MM.1S (cell line): ENCODE data around the gene TRIM39.

Source experiments
- DNase-seq: peaks from one replicate; pipeline ENCODE4 v3.0.0-alpha.2; 2015
- H2AFZ ChIP-seq: fragments of 300-600 bp; sonication (generic); 2 replicates; pipeline ENCODE4 v1.6.0; 2016; ENCODE audit warnings: antibody characterized with exemption, low read length
- H3F3A ChIP-seq: fragments of 300-600 bp; sonication (generic); 2 replicates; pipeline ENCODE4 v1.6.1; 2016; ENCODE audit warnings: mild to moderate bottlenecking, antibody characterized with exemption, low read length, moderate library complexity, mixed read lengths; ENCODE audit not compliant: insufficient read depth
- H3K27ac ChIP-seq: fragments of 300-600 bp; sonication (generic); 2 replicates; pipeline ENCODE4 v1.5.1; 2016; ENCODE audit warnings: mild to moderate bottlenecking, low read length
- H3K27me3 ChIP-seq: fragments of 300-600 bp; sonication (generic); replicated peaks from 2 replicates; pipeline ENCODE4 v1.6.0; 2016; ENCODE audit warnings: low read length; ENCODE audit not compliant: insufficient read depth
- H3K36me3 ChIP-seq: fragments of 300-600 bp; sonication (generic); replicated peaks from 2 replicates; pipeline ENCODE4 v1.6.1; 2016; ENCODE audit warnings: mild to moderate bottlenecking, low read length, mixed read lengths; ENCODE audit not compliant: insufficient read depth
- H3K4me1 ChIP-seq: fragments of 300-600 bp; sonication (generic); 2 replicates; pipeline ENCODE4 v1.6.1; 2016; ENCODE audit warnings: low read length, mixed read lengths
- H3K4me2 ChIP-seq: fragments of 300-600 bp; sonication (generic); 2 replicates; pipeline ENCODE4 v1.6.0; 2016; ENCODE audit warnings: low read depth, low read length
- H3K4me3 ChIP-seq: fragments of 300-600 bp; sonication (generic); 2 replicates; pipeline ENCODE4 v1.5.1; 2016; ENCODE audit warnings: low read length, mixed read lengths
- H3K79me2 ChIP-seq: fragments of 300-600 bp; sonication (generic); 2 replicates; pipeline ENCODE4 v1.6.1; 2016; ENCODE audit warnings: mixed run types, low read length, mixed read lengths
- H3K9ac ChIP-seq: fragments of 300-600 bp; sonication (generic); 2 replicates; pipeline ENCODE4 v1.6.1; 2016; ENCODE audit warnings: low read length, mixed read lengths
- H3K9me2 ChIP-seq: fragments of 300-600 bp; sonication (generic); replicated peaks from 2 replicates; pipeline ENCODE4 v1.6.1; 2016; ENCODE audit warnings: mild to moderate bottlenecking, low read length, mixed read lengths; ENCODE audit not compliant: insufficient read depth
- H3K9me3 ChIP-seq: fragments of 300-600 bp; sonication (generic); replicated peaks from 2 replicates; pipeline ENCODE4 v1.6.1; 2016; ENCODE audit warnings: mild to moderate bottlenecking, low read length, mixed read lengths; ENCODE audit not compliant: insufficient read depth
- H4K20me1 ChIP-seq: fragments of 300-600 bp; sonication (generic); 2 replicates; pipeline ENCODE4 v1.6.1; 2016; ENCODE audit warnings: mild to moderate bottlenecking, low read length, moderate library complexity, mixed read lengths; ENCODE audit not compliant: insufficient read depth
- EZH2 ChIP-seq: fragments of 300-600 bp; sonication (generic); optimal IDR thresholded peaks from 2 replicates; pipeline ENCODE3; 2017; ENCODE audit warnings: low read depth, mild to moderate bottlenecking, antibody characterized with exemption, low read length, mixed read lengths
- EZH2phosphoT487 ChIP-seq: fragments of 300-600 bp; sonication (generic); IDR thresholded peaks from 2 replicates; pipeline ENCODE4 v1.6.1; 2018; ENCODE audit warnings: antibody characterized with exemption, low read length
- TF ChIP-seq, protein P1 (sequence below): fragments of 300-600 bp; sonication (generic); IDR thresholded peaks from 2 replicates; pipeline ENCODE4 v1.5.1; 2016; ENCODE audit warnings: antibody characterized with exemption, low read length, mixed read lengths

TRIM39 gene

GRCh38 chr6:30331981-30332380 lies 5.3 kb downstream of the TRIM39 start:
- no peak overlapping the region for H3K9ac ChIP-seq
- no peak overlapping the region for H3K4me2 ChIP-seq
- H3K79me2 ChIP-seq: no peaks in the 10 kb centered on the region
- H4K20me1 ChIP-seq: no peaks in the 10 kb centered on the region
- no peak for DNase-seq
- TF ChIP-seq EZH2: no peak
- no peak for TF ChIP-seq EZH2phosphoT487
- TF ChIP-seq, protein P1, sequence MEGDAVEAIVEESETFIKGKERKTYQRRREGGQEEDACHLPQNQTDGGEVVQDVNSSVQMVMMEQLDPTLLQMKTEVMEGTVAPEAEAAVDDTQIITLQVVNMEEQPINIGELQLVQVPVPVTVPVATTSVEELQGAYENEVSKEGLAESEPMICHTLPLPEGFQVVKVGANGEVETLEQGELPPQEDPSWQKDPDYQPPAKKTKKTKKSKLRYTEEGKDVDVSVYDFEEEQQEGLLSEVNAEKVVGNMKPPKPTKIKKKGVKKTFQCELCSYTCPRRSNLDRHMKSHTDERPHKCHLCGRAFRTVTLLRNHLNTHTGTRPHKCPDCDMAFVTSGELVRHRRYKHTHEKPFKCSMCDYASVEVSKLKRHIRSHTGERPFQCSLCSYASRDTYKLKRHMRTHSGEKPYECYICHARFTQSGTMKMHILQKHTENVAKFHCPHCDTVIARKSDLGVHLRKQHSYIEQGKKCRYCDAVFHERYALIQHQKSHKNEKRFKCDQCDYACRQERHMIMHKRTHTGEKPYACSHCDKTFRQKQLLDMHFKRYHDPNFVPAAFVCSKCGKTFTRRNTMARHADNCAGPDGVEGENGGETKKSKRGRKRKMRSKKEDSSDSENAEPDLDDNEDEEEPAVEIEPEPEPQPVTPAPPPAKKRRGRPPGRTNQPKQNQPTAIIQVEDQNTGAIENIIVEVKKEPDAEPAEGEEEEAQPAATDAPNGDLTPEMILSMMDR: no peak
- no peak overlapping the region for H3K4me3 ChIP-seq
- H3K9me2 ChIP-seq: no peaks in the 10 kb centered on the region
- H3K4me1 ChIP-seq: no peaks in the 10 kb centered on the region; the same call in 1 of the 2 replicates
- H3K36me3 ChIP-seq: no peaks in the 10 kb centered on the region
- H3K27me3 ChIP-seq: no peaks in the 10 kb centered on the region
- H3K27ac ChIP-seq: no peak overlapping the region
- H3K9me3 ChIP-seq: no peaks in the 10 kb centered on the region
- no peak overlapping the region for H2AFZ ChIP-seq
- H3F3A ChIP-seq: no peaks in the 10 kb centered on the region

GRCh38 chr6:30334075-30334783 lies 7.5 kb downstream of the TRIM39 start:
- Histone ChIP-seq H3K4me1 (no peaks in the 10 kb centered on the region), H4K20me1 (no peaks in the 10 kb centered on the region), H3K4me2 (no peak overlapping the region), H3K9me2 (no peaks in the 10 kb centered on the region), H3F3A (no peaks in the 10 kb centered on the region), H3K36me3 (no peaks in the 10 kb centered on the region), H3K9ac (no peak overlapping the region), H3K4me3 (no peak overlapping the region), H3K9me3 (no peaks in the 10 kb centered on the region), H3K27ac (no peak overlapping the region), H2AFZ (no peak overlapping the region), H3K27me3 (no peaks in the 10 kb centered on the region), H3K79me2 (no peaks in the 10 kb centered on the region)
- no peak for DNase-seq
- TF ChIP-seq EZH2 (no peak), EZH2phosphoT487 (no peak)
- TF ChIP-seq, protein P1: no peak

DNA sequence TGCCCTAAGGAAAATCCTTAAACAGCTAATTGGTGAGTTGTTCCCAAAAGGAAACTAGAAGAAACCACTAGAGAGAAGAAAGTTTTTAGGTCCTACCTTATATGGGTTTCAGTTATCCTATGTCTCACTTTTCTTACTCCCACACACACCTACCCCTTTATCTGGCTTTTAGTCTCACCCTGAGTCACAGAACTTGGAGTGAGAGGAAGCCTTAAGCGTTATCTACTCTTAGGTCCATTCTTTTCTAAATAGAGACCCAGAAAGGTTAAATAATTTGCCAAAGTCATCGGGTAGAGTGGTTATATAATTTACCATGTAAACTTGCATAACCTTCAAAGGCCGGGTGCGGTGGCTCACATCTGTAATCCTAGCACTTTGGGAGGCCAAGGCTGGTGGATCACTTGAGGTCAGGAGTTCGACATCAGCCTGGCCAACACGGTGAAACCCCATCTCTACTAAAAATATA lies 13.9 kb downstream of the TRIM39 start:
- Histone ChIP-seq H3K27me3 (no peaks in the 10 kb centered on the region), H3K9ac (no peak overlapping the region), H3K4me1 (0 out of 2 replicates have a peak, but pooled peaks cover 4% of the 10 kb centered on the region), H3K79me2 (peaks cover under 1% of the 10 kb centered on the region; the same call in 1 of the 2 replicates), H3F3A (no peaks in the 10 kb centered on the region), H2AFZ (no peak overlapping the region), H3K4me3 (no peak overlapping the region), H4K20me1 (no peaks in the 10 kb centered on the region), H3K4me2 (no peak overlapping the region), H3K9me2 (no peaks in the 10 kb centered on the region), H3K36me3 (no peaks in the 10 kb centered on the region), H3K9me3 (no peaks in the 10 kb centered on the region), H3K27ac (no peak overlapping the region)
- no peak for DNase-seq
- no peak for TF ChIP-seq EZH2
- TF ChIP-seq, protein P1: no peak
- no peak for TF ChIP-seq EZH2phosphoT487
